Ramos (cell line): ENCODE measurements around the gene TMEM134.

Experiments used
- in situ Hi-C: fragments of 300-500 bp; cut with MboI; formaldehyde crosslinking; loops from one replicate; pipeline ENCODE4 v1.14.3; 2022; ENCODE audit warnings: low sequenced_read_pairs; ENCODE audit not compliant: unreplicated experiment

Gene TMEM134

GRCh38 chr11:67500831-67501715 lies 32.0 kb upstream of the TMEM134 start:
- in situ Hi-C loops, result no loop called here

GRCh38 chr11:67500484-67500821 lies 31.4 kb upstream of the TMEM134 start:
- in situ Hi-C loops, result no loop called here

GRCh38 chr11:67499808-67500483 lies 30.9 kb upstream of the TMEM134 start:
- in situ Hi-C loops, result no loop called here

GRCh38 chr11:67498544-67498972 lies 29.5 kb upstream of the TMEM134 start:
- in situ Hi-C loops, result no loop called here

GRCh38 chr11:67497656-67498291 lies 28.7 kb upstream of the TMEM134 start:
- in situ Hi-C loops, result no loop called here

GRCh38 chr11:67496113-67496512 lies 27.1 kb upstream of the TMEM134 start:
- in situ Hi-C loops, result no loop called here

GRCh38 chr11:67495234-67496005 lies 26.4 kb upstream of the TMEM134 start:
- in situ Hi-C loops, result no loop called here

- in situ Hi-C loops, result no loop called here
These were observed 25.6 kb upstream of the TMEM134 start for GRCh38 chr11:67494371-67495233.

GRCh38 chr11:67493548-67494370 lies 24.7 kb upstream of the TMEM134 start:
- in situ Hi-C loops, result no loop called here

GRCh38 chr11:67492801-67493547 lies 23.9 kb upstream of the TMEM134 start:
- in situ Hi-C loops, result no loop called here

GRCh38 chr11:67492069-67492727 lies 23.1 kb upstream of the TMEM134 start:
- in situ Hi-C loops, result no loop called here

- in situ Hi-C loops, result no loop called here
These were observed 22.4 kb upstream of the TMEM134 start for GRCh38 chr11:67491276-67492068.

GRCh38 chr11:67490727-67491065 lies 21.6 kb upstream of the TMEM134 start:
- in situ Hi-C loops, result no loop called here

GRCh38 chr11:67489885-67490726 lies 21.1 kb upstream of the TMEM134 start:
- in situ Hi-C loops, result loop anchor here (10.0 kb wide), 1 partner anchor 205 kb away; the partner anchor contains the start of gene ANKRD13D

- in situ Hi-C loops, result loop anchor here (10.0 kb wide), 1 partner anchor 205 kb away; the partner anchor contains the start of gene ANKRD13D
These were observed 20.3 kb upstream of the TMEM134 start for GRCh38 chr11:67489203-67489884.
